ENCODE measurements around the gene IZUMO4.

The IZUMO4 gene

DNA sequence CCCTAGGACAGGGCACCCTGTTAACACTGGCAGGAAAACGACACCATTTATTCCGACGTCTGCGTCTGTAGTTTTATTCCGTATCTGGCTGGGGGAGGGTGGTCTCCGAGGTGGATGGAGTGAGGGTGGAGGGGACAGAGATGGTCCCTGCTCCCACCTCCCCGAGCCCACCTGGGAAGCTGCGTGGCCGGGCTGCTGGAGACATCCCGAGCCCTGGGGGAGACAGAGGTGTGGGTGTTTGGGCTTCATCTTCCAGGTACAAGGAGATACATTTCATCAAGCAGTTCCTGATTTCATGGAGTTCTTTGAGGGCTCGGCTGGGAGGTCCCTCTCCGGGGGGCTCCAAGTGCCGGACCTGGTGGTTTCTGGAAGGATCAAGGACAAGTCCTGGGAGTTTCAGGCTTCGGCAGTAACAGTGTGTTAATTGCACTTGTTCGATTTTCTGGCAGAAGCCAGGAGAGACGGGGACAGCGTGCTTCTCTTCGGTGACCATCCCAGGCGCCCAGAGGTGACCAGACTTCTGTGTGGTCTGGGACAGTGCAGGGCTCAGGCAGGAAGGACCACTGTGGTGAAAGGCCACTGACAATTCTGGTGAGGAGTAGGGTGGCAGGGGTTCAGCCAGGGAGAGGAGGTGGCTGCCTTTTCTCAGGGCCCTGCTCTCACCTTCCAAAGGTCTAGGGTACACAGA lies 25.6 kb upstream of the IZUMO4 start:
- Histone ChIP-seq H3K4me3 (ENCODE audit: insufficient read length, low read depth) (no peak overlapping the region), H3K27me3 (ENCODE audit: insufficient read depth, insufficient read length) (no peaks in the 10 kb centered on the region), H3K4me1 (ENCODE audit: insufficient read depth, insufficient read length) (peaks cover 5% of the 10 kb centered on the region), H3K36me3 (ENCODE audit: insufficient read depth, insufficient read length, low read length) (peaks cover 35% of the 10 kb centered on the region), H3K9ac (ENCODE audit: insufficient read length, low read depth) (peak overlapping the region; percentile 42), H3K9me3 (ENCODE audit: insufficient read depth, low read length) (no peaks in the 10 kb centered on the region)
- TF ChIP-seq YY1 (IDR thresholded peaks at IDR 0.05; ENCODE audit: insufficient read depth, insufficient read length) (no peak), ZNF274 (IDR thresholded peaks at IDR 0.05; ENCODE audit: low read depth, low read length) (no peak), SUZ12 (IDR thresholded peaks at IDR 0.05; ENCODE audit: extremely low read depth, insufficient read depth, insufficient read length) (no peak)
- DNase-seq (ENCODE audit: low read depth, low spot score) = no peak

DNA sequence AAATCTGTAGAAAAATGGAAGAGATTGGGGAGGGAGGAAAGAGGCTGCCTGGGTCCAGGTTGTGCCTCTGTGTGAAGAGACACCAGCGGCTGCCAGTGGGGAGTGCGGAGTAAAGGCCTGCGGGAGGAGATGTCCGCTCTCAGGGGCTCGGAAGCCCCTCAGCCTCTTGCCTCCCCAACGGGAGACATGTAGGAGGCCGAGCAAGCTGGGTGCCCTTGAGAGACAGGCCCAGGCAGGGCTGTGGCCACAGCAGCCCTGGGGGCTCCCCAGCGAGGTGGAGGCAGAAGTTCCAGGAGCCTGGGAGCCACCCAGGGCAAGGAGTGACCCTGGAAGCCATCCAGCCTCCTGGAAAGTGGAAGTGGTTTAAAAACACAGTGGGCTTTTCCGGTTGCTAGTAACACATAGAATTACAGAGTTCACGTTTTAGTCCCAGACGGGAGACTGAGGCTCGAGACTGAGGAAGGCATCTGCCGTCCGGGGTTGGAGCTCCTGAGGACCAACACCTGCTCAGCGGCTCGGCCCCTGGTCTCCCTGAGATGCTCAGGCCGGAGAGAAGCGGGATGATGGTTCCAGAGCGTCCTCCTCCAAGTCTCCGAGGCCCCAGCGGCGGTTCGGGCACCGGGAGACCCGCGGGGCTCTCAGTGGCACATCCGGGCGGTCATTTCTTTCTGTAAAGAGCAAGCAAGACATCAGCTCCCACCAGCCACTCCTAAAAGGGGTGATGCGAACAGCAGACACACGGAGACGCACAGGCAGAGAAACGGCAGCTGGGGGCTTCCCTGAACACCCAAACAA lies 23.8 kb upstream of the IZUMO4 start:
- H3K36me3 ChIP-seq (ENCODE audit: insufficient read depth, insufficient read length, low read length) = peaks cover 50% of the 10 kb centered on the region
- no peak overlapping the region for H3K4me3 ChIP-seq (ENCODE audit: insufficient read length, low read depth)
- H3K9me3 ChIP-seq (ENCODE audit: insufficient read depth, low read length) = no peaks in the 10 kb centered on the region
- peaks cover 5% of the 10 kb centered on the region for H3K4me1 ChIP-seq (ENCODE audit: insufficient read depth, insufficient read length)
- no peak for DNase-seq (ENCODE audit: low read depth, low spot score)
- no peaks in the 10 kb centered on the region for H3K27me3 ChIP-seq (ENCODE audit: insufficient read depth, insufficient read length)
- no peak for TF ChIP-seq SUZ12 (IDR thresholded peaks at IDR 0.05; ENCODE audit: extremely low read depth, insufficient read depth, insufficient read length)
- no peak for TF ChIP-seq YY1 (IDR thresholded peaks at IDR 0.05; ENCODE audit: insufficient read depth, insufficient read length)
- no peak for TF ChIP-seq ZNF274 (IDR thresholded peaks at IDR 0.05; ENCODE audit: low read depth, low read length)
- H3K9ac ChIP-seq (ENCODE audit: insufficient read length, low read depth) = no peak overlapping the region

DNA sequence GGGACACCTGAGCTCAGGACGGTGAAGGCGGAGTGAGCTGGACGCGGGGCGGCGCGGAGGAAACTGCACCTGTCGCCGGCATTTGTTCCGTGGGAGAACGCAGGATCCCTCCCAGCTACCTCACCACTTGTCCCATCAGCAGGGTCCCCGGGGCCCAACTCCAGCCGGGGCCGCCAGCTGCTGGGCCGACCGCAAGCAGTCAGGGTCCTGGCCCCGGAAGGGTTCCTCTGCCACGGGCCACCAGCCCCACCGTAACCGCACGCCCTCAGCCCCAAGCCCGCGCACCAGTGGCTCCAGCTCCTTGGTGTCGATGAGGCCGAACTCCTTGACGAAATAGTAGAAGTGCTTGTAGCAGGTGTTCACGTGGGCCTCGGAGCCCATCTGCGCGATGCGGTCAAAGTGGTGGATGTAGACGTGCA lies 20.2 kb upstream of the IZUMO4 start:
- no peak for DNase-seq (ENCODE audit: low read depth, low spot score)
- Histone ChIP-seq H3K4me3 (ENCODE audit: insufficient read length, low read depth) (no peak overlapping the region), H3K27me3 (ENCODE audit: insufficient read depth, insufficient read length) (no peaks in the 10 kb centered on the region), H3K36me3 (ENCODE audit: insufficient read depth, insufficient read length, low read length) (peaks cover 67% of the 10 kb centered on the region), H3K9ac (ENCODE audit: insufficient read length, low read depth) (no peak overlapping the region), H3K4me1 (ENCODE audit: insufficient read depth, insufficient read length) (no peaks in the 10 kb centered on the region), H3K9me3 (ENCODE audit: insufficient read depth, low read length) (no peaks in the 10 kb centered on the region)
- TF ChIP-seq YY1 (IDR thresholded peaks at IDR 0.05; ENCODE audit: insufficient read depth, insufficient read length) (no peak), SUZ12 (IDR thresholded peaks at IDR 0.05; ENCODE audit: extremely low read depth, insufficient read depth, insufficient read length) (no peak), ZNF274 (IDR thresholded peaks at IDR 0.05; ENCODE audit: low read depth, low read length) (no peak)

DNA sequence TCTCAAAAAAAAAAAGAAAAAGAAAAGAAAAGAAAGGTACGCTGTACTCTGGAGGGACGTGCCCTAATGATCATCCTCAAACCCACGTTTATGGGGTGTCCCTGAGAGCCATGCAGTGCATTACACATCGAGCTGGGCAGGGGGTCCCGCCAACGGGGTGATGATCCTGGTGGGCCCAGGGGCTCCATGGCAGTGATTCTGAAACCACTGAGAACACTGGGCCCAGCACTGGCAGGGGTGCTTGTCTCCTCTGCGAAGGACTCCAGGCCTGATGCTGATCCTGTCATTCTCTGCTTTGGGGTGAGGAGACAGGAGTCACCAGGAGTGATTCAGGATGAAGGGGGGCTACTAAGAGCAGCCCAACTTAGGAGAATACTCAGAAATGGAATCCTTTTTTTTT lies 19.3 kb upstream of the IZUMO4 start:
- DNase-seq (ENCODE audit: low read depth, low spot score) = no peak
- no peaks in the 10 kb centered on the region for H3K27me3 ChIP-seq (ENCODE audit: insufficient read depth, insufficient read length)
- H3K36me3 ChIP-seq (ENCODE audit: insufficient read depth, insufficient read length, low read length) = peaks cover 71% of the 10 kb centered on the region
- no peak overlapping the region for H3K4me3 ChIP-seq (ENCODE audit: insufficient read length, low read depth)
- H3K4me1 ChIP-seq (ENCODE audit: insufficient read depth, insufficient read length) = peaks cover 3% of the 10 kb centered on the region
- TF ChIP-seq YY1 (IDR thresholded peaks at IDR 0.05; ENCODE audit: insufficient read depth, insufficient read length) = no peak
- TF ChIP-seq ZNF274 (IDR thresholded peaks at IDR 0.05; ENCODE audit: low read depth, low read length) = no peak
- TF ChIP-seq SUZ12 (IDR thresholded peaks at IDR 0.05; ENCODE audit: extremely low read depth, insufficient read depth, insufficient read length) = no peak
- H3K9ac ChIP-seq (ENCODE audit: insufficient read length, low read depth) = no peak overlapping the region
- H3K9me3 ChIP-seq (ENCODE audit: insufficient read depth, low read length) = no peaks in the 10 kb centered on the region

DNA sequence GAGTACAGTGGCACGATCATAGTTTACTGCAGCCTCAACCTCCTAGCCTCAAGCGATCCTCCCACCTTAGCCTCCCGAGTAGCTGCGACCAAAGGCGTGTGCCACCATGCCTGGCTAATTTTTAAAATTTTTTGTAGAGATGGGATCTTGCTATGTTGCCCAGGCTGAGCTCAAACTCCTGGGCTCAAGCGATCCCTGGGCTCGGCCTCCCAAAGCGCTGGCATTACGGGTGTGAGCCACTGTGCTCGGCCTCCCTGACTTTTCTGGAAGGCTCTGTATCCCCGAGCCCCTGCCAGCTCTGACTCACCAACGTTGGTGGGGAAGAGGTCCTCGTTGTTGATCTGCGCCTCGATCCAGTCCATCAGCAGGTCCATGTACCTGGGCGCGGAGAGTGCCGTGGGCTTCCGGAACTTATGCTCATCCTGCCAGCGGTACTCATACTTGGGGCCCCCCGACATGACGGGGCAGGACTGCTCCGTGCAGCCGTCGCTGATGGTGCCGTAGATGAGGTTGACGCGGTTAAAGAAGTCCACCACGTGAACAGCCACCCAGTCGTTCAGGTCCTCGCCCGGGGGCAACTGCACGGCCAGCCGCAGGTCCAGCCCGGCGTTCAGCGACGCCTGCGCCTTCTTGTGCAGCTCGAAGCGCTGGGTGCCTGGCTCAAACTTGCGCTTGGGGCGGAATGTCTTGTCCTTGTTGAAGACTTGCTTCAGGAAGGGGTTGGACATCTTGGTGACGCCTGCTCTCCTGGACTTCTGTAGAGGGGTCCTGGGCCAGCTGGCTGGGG lies 18.7 kb upstream of the IZUMO4 start:
- Histone ChIP-seq H3K27me3 (ENCODE audit: insufficient read depth, insufficient read length) (no peaks in the 10 kb centered on the region), H3K36me3 (ENCODE audit: insufficient read depth, insufficient read length, low read length) (peaks cover 67% of the 10 kb centered on the region), H3K9me3 (ENCODE audit: insufficient read depth, low read length) (no peaks in the 10 kb centered on the region), H3K4me3 (ENCODE audit: insufficient read length, low read depth) (no peak overlapping the region), H3K9ac (ENCODE audit: insufficient read length, low read depth) (no peak overlapping the region), H3K4me1 (ENCODE audit: insufficient read depth, insufficient read length) (peaks cover 3% of the 10 kb centered on the region)
- TF ChIP-seq YY1 (IDR thresholded peaks at IDR 0.05; ENCODE audit: insufficient read depth, insufficient read length) (no peak), SUZ12 (IDR thresholded peaks at IDR 0.05; ENCODE audit: extremely low read depth, insufficient read depth, insufficient read length) (no peak), ZNF274 (IDR thresholded peaks at IDR 0.05; ENCODE audit: low read depth, low read length) (no peak)
- no peak for DNase-seq (ENCODE audit: low read depth, low spot score)

DNA sequence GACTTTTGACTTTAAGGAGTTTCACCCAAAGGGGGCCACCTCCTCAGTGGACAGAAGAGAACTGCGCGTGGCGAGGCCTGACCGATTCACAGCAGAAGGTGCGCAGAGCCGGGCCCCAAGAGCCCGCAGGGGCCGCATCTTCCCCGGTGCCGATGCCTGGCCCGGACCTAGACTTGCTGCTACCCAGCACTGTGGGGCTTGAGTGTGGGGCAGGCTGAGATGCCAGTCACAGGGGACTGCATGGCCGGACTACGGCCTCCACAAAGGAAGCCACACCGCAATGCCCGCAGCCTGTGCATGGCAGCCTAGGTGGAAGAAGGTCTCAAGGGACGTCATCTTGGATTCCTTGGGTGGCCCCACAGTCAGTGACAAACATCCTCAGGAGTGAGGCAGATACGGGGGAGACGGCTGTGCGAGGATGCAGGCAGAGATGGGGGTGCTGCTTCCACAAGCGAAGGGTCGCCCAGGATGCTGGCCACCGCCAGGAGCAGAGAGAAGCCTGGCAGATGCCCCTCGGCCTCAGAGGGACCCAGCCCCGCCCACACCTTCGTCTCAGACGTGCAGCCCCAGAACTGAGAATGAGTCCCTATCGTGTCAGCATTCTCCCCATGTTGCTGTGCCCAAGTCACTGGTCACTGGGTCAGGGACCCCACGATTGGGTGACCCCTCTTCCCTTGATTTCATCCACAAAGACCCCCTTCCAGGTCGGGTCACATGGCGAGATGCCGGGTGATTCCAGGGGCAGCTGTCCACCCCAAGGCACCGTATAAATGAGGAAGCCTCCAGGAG lies 17.4 kb upstream of the IZUMO4 start:
- no peaks in the 10 kb centered on the region for H3K27me3 ChIP-seq (ENCODE audit: insufficient read depth, insufficient read length)
- H3K9ac ChIP-seq (ENCODE audit: insufficient read length, low read depth) = no peak overlapping the region
- peaks cover 68% of the 10 kb centered on the region for H3K36me3 ChIP-seq (ENCODE audit: insufficient read depth, insufficient read length, low read length)
- H3K4me3 ChIP-seq (ENCODE audit: insufficient read length, low read depth) = no peak overlapping the region
- peaks cover 5% of the 10 kb centered on the region for H3K4me1 ChIP-seq (ENCODE audit: insufficient read depth, insufficient read length)
- H3K9me3 ChIP-seq (ENCODE audit: insufficient read depth, low read length) = no peaks in the 10 kb centered on the region
- TF ChIP-seq ZNF274 (IDR thresholded peaks at IDR 0.05; ENCODE audit: low read depth, low read length) (no peak), SUZ12 (IDR thresholded peaks at IDR 0.05; ENCODE audit: extremely low read depth, insufficient read depth, insufficient read length) (no peak), YY1 (IDR thresholded peaks at IDR 0.05; ENCODE audit: insufficient read depth, insufficient read length) (no peak)
- DNase-seq (ENCODE audit: low read depth, low spot score) = no peak
